ENCODE results near the gene SH3RF3.

DNA sequence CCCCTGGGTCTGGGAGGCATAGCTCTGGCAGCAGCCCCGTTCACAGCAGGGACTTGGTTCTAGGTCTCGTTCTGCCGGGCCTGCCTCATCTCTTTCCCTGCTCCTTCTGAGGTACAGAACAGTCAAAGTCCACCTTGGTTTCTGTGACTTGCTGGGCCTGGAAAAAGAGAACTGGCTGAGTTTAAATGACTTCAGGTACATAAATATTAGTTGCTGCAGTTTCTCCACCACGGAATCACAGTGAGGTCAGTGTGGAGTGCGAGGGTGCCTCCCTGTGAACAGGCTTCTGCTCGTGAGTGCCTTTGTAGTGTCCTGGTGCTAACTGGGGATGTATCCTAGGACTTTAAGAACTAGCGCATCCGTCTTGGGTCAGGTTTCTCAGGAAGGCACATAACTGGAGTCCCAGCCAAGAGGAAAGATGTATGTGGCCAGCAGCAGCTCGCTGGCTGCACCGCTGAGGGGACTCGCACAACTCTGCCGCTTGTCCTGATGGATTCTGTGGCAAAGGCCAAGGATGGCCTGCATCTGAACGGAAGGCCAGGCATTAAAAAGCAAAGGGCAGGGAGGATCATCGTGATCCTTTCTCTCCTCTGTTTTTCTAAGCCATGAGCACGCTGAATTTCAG lies 188.6 kb downstream of the SH3RF3 start:
- TF ChIP-seq CTCF (IDR thresholded peaks at IDR 0.05) = no peak
- TF ChIP-seq POLR2AphosphoS5 (IDR thresholded peaks at IDR 0.05; ENCODE audit: low read depth, low read length) = no peak
- TF ChIP-seq REST (IDR thresholded peaks at IDR 0.05; ENCODE audit: insufficient read depth in 1 of 2, low read depth in 2 of 2, low read length in 1 of 2) = no peak

Data from Panc1 (cell line).